ENCODE measurements around the gene OR4F6.
A peak's percentile ranks its signal among the peaks of the same experiment; 100 is the strongest.
"Not testable (repeated sequence)": the region's sequence is repeated elsewhere in the genome, so short reads cannot be mapped to it uniquely, and the experiment has no call there.

OR4F6 gene

DNA sequence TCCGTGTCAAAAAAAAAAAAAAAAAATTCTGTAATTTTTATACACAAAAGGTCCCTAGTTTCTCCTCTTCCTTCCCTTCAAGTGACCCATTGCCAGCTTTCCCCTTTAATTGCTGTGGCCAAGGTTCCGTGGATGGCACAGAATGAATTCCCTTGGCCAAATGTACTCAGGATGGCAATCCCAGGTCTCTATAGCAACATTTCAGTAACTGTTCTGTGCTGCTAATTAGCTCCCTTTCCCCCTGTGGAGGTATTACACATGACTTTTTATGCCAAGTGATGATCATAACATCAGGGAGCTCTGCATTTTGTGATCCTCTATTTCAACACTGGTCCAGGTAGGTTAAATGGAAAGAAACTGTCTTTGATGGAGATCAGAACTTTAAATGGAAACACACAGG is at the start of gene OR4F6:
Gene OR4F6, plus strand, starts transcription at position 301 of the 400 bp plus-strand sequence. CDS start 2,211 bp downstream, outside the sequence.
- no peak for DNase-seq (ENCODE audit: low read depth)

- peak; percentile 21 for DNase-seq (ENCODE audit: low read depth)
Measured at GRCh38 chr15:101764669-101765339, 38.5 kb upstream of the OR4F6 start.

DNA sequence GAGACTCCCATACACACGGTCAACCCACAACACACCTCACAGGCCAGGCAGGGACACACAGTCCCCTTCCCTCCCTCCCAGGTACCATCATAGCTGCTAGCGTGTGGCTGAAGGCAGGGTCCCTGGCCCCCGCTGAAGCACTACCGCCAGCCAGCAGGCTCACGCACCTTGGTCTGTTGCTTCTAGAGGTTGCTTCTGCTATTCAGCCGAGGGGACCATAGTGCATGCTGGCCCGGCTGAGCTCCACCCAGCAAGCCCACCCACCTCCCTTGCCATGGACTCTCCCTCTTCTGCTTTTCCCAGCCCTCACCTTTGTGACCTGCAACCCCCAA is 38.0 kb upstream of the OR4F6 start:
- DNase-seq (ENCODE audit: low read depth) = not testable (repeated sequence)

GRCh38 chr15:101765772-101766456 is 37.4 kb upstream of the OR4F6 start:
- no peak for DNase-seq (ENCODE audit: low read depth)

GRCh38 chr15:101767083-101767640 is 36.1 kb upstream of the OR4F6 start:
- DNase-seq (ENCODE audit: low read depth) = not testable (repeated sequence)

GRCh38 chr15:101772921-101773320 is 30.4 kb upstream of the OR4F6 start:
- no peak for DNase-seq (ENCODE audit: low read depth)

GRCh38 chr15:101773496-101774100 is 29.7 kb upstream of the OR4F6 start:
- DNase-seq (ENCODE audit: low read depth) = no peak

- DNase-seq (ENCODE audit: low read depth) = no peak
Measured at GRCh38 chr15:101775136-101775535, 28.2 kb upstream of the OR4F6 start.

GRCh38 chr15:101778576-101778975 is 24.7 kb upstream of the OR4F6 start:
- DNase-seq (ENCODE audit: low read depth) = not testable (repeated sequence)

GRCh38 chr15:101780225-101780624 is 23.1 kb upstream of the OR4F6 start:
- DNase-seq (ENCODE audit: low read depth) = peak; percentile 37

- no peak for DNase-seq (ENCODE audit: low read depth)
Measured at GRCh38 chr15:101781928-101782327, 21.4 kb upstream of the OR4F6 start.

DNA sequence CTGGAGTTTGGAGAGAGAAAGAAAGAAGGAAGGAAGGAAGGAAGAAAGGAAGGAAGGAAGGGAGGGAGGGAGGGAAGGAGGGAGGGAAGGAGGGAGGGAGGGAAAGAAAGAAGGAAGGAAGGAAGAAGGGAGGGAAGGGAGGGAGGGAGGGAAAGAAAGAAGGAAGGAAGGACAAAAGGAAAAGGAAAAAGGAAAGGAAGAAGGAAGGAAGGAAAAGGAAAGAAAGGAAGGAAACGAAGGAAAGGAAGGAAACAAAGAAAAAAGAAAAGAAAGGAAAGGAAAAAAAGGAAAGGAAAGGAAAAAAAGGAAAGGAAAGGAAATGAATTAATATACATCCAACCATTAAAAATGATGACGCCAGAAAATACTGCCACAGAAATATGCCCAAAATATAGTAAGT is 18.7 kb upstream of the OR4F6 start:
- no peak for DNase-seq (ENCODE audit: low read depth)

DNA sequence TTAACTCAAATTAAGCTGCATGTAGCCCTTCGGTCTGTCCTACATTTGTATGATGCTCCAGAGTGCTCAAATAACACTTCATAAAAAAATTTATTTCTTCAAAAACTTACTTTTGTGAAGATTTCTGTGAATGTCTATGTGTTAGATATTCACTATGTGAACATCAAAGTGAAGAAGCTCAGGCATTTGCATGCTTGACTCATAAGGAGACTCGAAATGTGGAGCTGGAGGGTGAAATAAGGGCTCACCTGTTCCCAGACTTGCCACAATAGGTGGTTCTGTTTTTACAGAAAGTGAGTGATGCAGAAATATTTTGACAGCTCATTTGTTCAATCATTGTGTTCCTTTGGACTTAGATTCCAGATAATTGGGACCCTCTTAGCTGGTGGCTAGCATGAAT is 16.9 kb upstream of the OR4F6 start:
- not testable (repeated sequence) for DNase-seq (ENCODE audit: low read depth)

DNA sequence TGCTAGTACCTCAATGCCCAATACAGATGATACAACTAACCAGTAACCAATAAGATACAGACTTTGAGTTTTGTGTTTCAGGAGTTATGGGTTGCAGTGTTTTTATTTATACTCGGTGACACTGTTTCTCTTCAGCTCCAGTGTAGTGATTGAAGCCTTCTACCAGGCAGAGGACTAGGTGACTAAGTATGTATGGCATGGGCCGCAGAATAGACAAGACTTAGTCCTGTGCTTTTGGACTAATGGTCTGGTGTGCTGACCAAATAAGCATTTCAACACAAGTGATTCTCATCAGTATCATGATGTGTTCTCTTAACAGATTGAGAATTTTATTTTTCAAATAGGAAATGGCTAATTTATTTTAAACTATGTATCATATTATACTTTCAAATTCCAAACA is 15.3 kb upstream of the OR4F6 start:
- DNase-seq (ENCODE audit: low read depth) = not testable (repeated sequence)

DNA sequence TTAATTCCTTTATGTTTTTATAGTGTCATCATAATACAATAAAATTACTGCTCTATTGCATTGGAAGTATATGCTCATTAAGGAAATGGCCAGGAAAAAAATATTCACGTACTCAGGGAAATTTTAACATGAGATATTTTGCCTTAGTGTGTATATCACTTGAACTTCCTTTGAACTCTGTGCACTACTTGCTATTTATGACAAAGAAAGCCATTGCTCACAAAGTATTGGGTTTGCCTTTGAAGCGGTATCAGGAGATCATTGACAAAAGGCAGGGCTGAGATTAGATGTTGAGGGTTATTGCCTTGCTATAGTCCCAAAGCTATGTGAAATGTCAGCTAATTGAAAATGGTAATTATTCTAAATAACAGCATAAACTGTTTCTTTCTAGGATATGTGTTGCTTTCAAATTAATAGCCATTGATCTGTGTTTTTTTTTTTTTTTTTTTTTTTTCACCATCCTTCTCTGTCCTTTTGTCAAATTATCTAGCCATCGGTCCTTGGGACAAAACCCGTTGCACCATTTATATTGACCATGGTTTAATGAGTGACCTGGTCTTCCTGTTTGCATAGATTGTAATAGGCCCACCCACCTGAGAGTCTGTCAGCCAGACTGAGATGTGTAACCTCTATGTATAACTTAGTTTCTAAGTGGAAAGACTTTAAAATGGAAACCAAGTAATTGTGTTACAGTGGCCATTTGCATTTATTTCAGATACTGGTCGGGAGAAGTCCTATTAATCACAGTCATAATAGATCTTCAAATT is 14.6 kb upstream of the OR4F6 start:
- DNase-seq (ENCODE audit: low read depth) = not testable (repeated sequence)

DNA sequence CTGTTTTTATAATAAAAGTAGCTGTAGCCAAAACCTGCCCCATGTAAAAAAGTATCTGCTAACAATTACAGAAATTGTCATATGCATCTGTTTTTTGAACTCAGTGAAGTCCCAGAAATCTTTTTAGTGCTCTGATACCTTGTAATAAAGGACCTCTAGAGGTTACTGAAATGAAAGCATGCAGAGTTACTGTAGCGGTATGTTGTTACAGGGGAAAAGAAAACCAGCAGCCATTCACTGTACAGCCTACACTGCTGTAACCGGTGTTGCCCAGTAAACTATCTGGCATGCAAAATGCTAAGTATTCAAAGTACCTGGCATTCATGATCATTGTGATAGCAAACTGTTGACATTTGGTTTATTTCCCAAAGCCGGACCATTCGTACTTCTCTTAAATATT is 12.6 kb upstream of the OR4F6 start:
- DNase-seq (ENCODE audit: low read depth) = not testable (repeated sequence)

- DNase-seq (ENCODE audit: low read depth) = not testable (repeated sequence)
Measured at GRCh38 chr15:101793981-101794380, 9.3 kb upstream of the OR4F6 start.

DNA sequence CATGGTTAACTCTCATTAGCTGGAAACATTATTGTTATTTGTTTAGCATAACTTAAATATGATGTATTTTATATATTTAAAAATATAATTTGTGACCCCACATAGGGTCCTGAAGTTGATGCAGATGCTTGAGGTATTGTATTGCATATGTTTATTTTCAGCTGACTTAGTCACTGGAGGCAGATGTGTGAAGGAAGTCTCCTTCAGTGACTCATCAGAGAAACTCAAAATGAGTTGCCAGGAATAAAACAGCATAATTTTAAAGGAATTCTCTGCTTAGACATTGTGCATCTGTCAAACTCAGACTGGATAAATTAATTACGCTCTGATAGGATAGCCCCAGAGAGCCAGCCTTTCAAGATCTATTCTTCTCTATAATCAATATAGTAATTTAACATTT is 7.9 kb upstream of the OR4F6 start:
- peak; percentile 87 for DNase-seq (ENCODE audit: low read depth)

DNA sequence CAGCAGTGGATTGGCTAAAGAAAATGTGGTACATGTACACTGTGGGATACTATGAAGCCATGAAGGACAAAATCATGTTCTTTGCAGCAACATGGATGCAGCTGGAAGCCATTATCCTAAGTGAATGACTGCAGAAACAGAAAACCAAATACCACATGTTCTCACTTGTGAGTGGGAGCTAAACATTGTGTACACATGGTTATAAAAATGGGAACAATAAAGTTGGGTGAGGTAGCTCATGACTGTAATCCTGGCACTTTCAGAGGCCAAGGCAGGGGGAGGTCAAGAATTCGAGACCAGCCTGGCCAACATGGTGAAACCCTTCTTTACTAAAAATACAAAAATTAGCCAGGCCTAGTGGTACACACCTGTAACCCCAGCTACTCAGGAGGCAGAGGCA is 3.6 kb upstream of the OR4F6 start:
- no peak for DNase-seq (ENCODE audit: low read depth)

DNA sequence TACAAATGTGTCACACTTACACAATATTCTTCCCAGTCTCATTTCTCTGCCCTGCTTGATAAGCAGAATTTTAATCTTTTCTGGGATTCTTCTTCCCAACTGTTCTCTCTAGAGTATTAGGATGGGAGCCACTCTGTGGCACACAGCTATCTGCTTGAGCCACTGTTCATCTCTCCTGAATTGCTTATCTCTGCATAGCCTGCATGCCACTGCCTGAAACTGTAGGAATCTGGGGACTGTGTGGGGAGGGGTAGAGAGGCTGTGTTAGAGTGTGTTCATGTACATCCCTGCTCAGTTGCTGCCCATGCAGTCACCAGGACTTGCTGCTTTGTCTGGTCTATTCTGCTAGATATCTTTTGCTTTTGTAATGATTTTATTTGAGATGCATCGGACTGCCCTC is 2.3 kb upstream of the OR4F6 start:
- no peak for DNase-seq (ENCODE audit: low read depth)

DNA sequence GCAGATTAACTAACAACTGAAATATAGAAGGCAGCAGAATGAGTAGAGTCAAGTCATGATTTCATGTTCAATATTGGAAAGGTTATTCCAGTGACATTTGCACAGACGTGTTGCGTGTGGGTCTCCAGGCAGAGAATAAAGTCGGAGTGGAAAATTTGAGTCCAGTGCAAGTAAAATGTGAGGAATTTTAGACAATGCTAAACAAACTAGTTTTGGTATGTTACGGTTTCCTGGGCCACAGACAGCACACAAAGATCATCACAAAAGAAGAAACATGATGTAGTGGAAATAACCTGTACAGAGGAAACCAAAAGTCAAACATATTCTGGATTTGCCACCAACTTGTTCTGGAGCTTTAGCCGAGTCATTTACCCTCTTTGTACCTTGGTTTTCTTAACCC is 367 bp downstream of the OR4F6 start:
- peak; percentile 68 for DNase-seq (ENCODE audit: low read depth)

DNA sequence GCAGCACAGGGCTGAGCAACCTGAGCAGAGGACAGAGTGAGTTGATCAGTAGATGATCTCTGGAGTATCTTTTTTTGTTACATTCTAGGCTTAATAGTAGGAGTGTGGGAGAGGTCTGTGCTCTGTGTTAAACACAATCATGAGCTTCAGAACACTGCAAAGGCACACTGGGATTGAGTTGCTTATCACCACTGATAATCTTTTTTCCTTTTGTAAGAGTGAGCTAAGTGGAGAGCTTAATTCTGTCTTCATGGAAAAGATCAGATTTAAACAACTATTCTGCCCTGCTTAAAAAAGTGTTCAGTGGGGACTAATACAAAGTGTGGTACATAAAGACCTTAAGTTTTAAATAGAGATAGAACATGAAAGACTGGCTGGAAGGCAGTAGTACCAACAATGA is 1.1 kb downstream of the OR4F6 start:
- no peak for DNase-seq (ENCODE audit: low read depth)

Measured in EH (cell line).